ENCODE results near the gene METAP1D.

DNA sequence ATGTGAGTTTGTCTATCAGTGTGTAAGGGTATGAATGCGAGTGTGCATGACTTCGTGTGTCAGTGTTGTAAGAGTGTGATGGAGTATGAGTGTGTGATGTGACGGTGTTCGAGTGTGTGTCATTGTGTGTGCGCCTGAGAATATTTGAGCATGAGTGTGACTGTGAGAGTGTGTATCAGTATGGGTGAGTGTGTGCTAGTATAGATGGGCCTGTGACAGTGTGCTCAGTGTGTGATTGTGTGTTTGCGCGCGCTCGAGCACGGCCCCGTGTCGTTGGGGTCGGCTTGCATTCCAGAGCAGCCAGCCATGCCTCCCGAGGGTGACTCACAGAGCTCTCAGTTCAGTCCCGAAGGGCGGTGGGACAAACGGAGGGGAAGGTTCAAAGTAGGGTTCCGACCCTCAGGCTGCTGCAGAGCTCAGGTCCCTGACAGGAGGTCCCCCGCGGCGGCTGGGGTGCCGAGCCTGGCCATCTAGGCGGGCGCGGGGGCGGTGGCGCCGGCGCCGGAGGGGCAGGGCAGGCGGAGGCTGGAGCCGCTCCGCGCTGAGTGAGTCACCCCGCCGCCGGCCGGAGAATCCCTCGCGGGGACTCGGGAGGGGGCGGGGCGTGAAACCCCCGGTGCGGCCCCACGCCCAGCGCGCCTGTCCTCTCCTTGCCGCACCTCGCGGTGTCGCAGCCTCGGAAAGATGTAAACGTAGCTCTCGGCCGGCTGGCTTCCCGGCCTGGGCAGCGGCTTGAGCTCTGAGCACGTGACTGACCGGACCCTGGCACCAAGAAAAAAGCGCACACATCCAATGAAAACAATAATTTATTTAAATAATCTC lies 99.1 kb downstream of the METAP1D start:
- TF ChIP-seq, protein P1, sequence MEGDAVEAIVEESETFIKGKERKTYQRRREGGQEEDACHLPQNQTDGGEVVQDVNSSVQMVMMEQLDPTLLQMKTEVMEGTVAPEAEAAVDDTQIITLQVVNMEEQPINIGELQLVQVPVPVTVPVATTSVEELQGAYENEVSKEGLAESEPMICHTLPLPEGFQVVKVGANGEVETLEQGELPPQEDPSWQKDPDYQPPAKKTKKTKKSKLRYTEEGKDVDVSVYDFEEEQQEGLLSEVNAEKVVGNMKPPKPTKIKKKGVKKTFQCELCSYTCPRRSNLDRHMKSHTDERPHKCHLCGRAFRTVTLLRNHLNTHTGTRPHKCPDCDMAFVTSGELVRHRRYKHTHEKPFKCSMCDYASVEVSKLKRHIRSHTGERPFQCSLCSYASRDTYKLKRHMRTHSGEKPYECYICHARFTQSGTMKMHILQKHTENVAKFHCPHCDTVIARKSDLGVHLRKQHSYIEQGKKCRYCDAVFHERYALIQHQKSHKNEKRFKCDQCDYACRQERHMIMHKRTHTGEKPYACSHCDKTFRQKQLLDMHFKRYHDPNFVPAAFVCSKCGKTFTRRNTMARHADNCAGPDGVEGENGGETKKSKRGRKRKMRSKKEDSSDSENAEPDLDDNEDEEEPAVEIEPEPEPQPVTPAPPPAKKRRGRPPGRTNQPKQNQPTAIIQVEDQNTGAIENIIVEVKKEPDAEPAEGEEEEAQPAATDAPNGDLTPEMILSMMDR (IDR thresholded peaks at IDR 0.05), result no peak
- TF ChIP-seq POLR2A (IDR thresholded peaks at IDR 0.05), result no peak
